Spleen (tissue), 11 donors: ENCODE results near the gene TAS2R20. TPM values are rescaled to one million over a fixed set of nuclear protein-coding genes. Genes with fewer than 3 reads are reported as not detected.

Experiments used
- DNase-seq: peaks from one replicate; pipeline ENCODE4 v3.0.0-alpha.2; 2020
- H3K27ac ChIP-seq, 8 donors: fragments of 200-600 bp; sonication (generic) in 7 of 8; 1 replicate in 4 of 8; 2 replicates in 4 of 8; pipeline versions ENCODE4 v1.5.0 to v1.8.0; 2016 to 2021; ENCODE audit warnings: inconsistent platforms in 4 of 8, mild to moderate bottlenecking in 4 of 8, moderate library complexity in 1 of 8
- H3K27me3 ChIP-seq, 7 donors: fragments of 200-600 bp; sonication (generic) in 6 of 7; replicated peaks in 1 of 7; 1 replicate in 4 of 7; 2 replicates in 3 of 7; pipeline versions ENCODE4 v1.5.0 to v1.8.0; 2016 to 2021; ENCODE audit warnings: inconsistent platforms in 3 of 7, mild to moderate bottlenecking in 1 of 7
- H3K36me3 ChIP-seq, 6 donors: fragments of 200-600 bp; sonication (generic) in 5 of 6; 1 replicate in 4 of 6; 2 replicates in 2 of 6; pipeline versions ENCODE4 v1.5.0 to v1.8.0; 2016 to 2021; ENCODE audit warnings: inconsistent platforms in 2 of 6
- H3K4me1 ChIP-seq, 6 donors: fragments of 200-600 bp; sonication (generic) in 5 of 6; 1 replicate in 3 of 6; 2 replicates in 3 of 6; pipeline versions ENCODE4 v1.5.0 to v1.8.0; 2016 to 2021; ENCODE audit warnings: inconsistent platforms in 3 of 6
- H3K4me3 ChIP-seq, 8 donors: fragments of 200-600 bp; sonication (generic) in 7 of 8; 1 replicate in 4 of 8; 2 replicates in 4 of 8; pipeline versions ENCODE4 v1.5.0 to v1.8.0; 2016 to 2021; ENCODE audit warnings: inconsistent platforms in 4 of 8, mild to moderate bottlenecking in 4 of 8, moderate library complexity in 2 of 8
- H3K9me3 ChIP-seq, 8 donors: fragments of 200-600 bp; sonication (generic) in 7 of 8; 1 replicate in 4 of 8; 2 replicates in 4 of 8; pipeline versions ENCODE4 v1.5.0 to v1.8.0; 2016 to 2021; ENCODE audit warnings: inconsistent platforms in 4 of 8
- POLR2A ChIP-seq, 3 donors: fragments of 450-650 bp; IDR thresholded peaks; one replicate each; pipeline ENCODE4 v1.5.1; 2017; ENCODE audit warnings: antibody characterized with exemption in 3 of 3, mild to moderate bottlenecking in 1 of 3
- POLR2AphosphoS5 ChIP-seq, 3 donors: sonication (generic); formaldehyde crosslinking; IDR thresholded peaks; one replicate each; pipeline ENCODE4 v1.5.1; 2017; ENCODE audit warnings: antibody characterized with exemption in 3 of 3
- WGBS, 5 donors: extraction: QIAGEN DNeasy Blood & Tissue Kit in 3 of 5; methylation state at CpG; one replicate each; pipeline versions ENCODE4 v1.1.5 to v1.1.7; 2013 to 2018; 5-methylcytosine and 5-hydroxymethylcytosine counted together
- intact Hi-C: fragments of 100-400 bp; cut with DNase I; formaldehyde crosslinking; loops from one replicate; pipeline ENCODE4 v1.15.0; 2023; ENCODE audit warnings: low total_unique reads
- polyA plus RNA-seq, 3 donors: library from polyadenylated mRNA; stranded (reverse); fragments of 200-250 nt; gene quantifications; one replicate each; pipeline ENCODE4 v1.2.1, GENCODE V29; 2013
- total RNA-seq, 7 donors: library from RNA; depleted of rRNA in 3 of 7; stranded (reverse); fragments of >200 nt in 3 of 7; fragmentation: NEBNext Ultra II Directional in 4 of 7; extraction: Animal tissue kit (Norgen Biotek cat#: 25700) in 4 of 7; gene quantifications; one replicate each; pipeline versions ENCODE4 v1.1.0 to v1.2.1, GENCODE V29; 2016 to 2021
- TF ChIP-seq, protein P1 (sequence below), 11 experiments: fragments of 200-600 bp in 7 of 11; fragments of 450-650 bp in 4 of 11; sonication (generic) in 4 of 11; IDR thresholded peaks in 8 of 11; conservative IDR thresholded peaks in 3 of 11; 1 replicate in 7 of 11; 2 replicates in 4 of 11; pipeline versions ENCODE4 v1.4.0 to v1.8.0; 2016 to 2021; ENCODE audit warnings: antibody characterized with exemption in 11 of 11, inconsistent platforms in 4 of 11, mild to moderate bottlenecking in 1 of 11
- donor health status: healthy with polysubstance abuse.
- donor health status: DM: no; HTN: no; CAD: no; lungs with moderate emphysema.
- donor health status: DM: no; HTN: no; CAD: no.
- donor health status: Bipolar disorder and iron deficiency.
- donor health status: healthy.
- donor health status: DM: no; HTN: no; CAD: no.
- donor health status: DM: yes; HTN: yes; CAD: no.

Gene TAS2R20
- total and polyA plus RNA-seq, 10 donors, result 0.24 to 9.8 (median 4.1) TPM

DNA sequence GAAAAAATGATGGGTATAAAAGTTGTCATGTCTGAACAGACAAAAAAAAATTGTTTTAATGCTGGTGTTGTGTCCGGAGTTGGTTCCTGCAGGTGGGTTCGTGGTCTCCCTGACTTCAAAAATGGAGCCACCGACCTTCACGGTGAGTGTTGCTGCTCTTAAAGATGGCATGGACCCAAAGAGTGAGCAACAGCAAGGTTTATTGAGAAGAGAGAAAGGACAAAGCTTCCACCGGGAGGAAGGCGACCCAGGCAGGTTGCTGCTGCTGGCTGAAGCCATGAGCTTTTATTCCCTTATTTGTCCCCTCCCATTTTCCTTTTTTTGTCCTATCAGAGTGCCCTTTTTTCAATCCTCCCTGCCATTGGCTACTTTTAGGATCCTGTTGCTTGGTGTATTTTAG is 33.2 kb upstream of the TAS2R20 start, which contains the start of gene TAS2R31:
Gene TAS2R31 (minus strand): TSS at position 101 of the 400 bp plus-strand sequence. CDS start 72 bp downstream, at position 29.
- H3K27me3 ChIP-seq, result no peaks in the 10 kb centered on the region
- WGBS, 5 donors, result 90 to 98% (median 97%) methylated on average over 6 of the region's 6 CpGs
- H3K4me1 ChIP-seq, result no peaks in the 10 kb centered on the region
- no peak for TF ChIP-seq POLR2A (IDR thresholded peaks at IDR 0.05)
- TF ChIP-seq, protein P1, sequence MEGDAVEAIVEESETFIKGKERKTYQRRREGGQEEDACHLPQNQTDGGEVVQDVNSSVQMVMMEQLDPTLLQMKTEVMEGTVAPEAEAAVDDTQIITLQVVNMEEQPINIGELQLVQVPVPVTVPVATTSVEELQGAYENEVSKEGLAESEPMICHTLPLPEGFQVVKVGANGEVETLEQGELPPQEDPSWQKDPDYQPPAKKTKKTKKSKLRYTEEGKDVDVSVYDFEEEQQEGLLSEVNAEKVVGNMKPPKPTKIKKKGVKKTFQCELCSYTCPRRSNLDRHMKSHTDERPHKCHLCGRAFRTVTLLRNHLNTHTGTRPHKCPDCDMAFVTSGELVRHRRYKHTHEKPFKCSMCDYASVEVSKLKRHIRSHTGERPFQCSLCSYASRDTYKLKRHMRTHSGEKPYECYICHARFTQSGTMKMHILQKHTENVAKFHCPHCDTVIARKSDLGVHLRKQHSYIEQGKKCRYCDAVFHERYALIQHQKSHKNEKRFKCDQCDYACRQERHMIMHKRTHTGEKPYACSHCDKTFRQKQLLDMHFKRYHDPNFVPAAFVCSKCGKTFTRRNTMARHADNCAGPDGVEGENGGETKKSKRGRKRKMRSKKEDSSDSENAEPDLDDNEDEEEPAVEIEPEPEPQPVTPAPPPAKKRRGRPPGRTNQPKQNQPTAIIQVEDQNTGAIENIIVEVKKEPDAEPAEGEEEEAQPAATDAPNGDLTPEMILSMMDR (IDR thresholded peaks at IDR 0.05 in 8 of 11, conservative IDR thresholded peaks at IDR 0.05 in 3 of 11), result no peak
- no peak for TF ChIP-seq POLR2AphosphoS5 (IDR thresholded peaks at IDR 0.05)
- no peak for DNase-seq
- peaks cover 0 to under 1% (median 0%) of the 10 kb centered on the region in 8 donors for H3K9me3 ChIP-seq
- intact Hi-C loops, result no loop called here
- H3K36me3 ChIP-seq, result peaks cover 0 to 37% (median 5%) of the 10 kb centered on the region in 6 donors
- H3K4me3 ChIP-seq, result no peak within 1 kb of the TSS
- H3K27ac ChIP-seq, result no peak within 1 kb of the TSS

DNA sequence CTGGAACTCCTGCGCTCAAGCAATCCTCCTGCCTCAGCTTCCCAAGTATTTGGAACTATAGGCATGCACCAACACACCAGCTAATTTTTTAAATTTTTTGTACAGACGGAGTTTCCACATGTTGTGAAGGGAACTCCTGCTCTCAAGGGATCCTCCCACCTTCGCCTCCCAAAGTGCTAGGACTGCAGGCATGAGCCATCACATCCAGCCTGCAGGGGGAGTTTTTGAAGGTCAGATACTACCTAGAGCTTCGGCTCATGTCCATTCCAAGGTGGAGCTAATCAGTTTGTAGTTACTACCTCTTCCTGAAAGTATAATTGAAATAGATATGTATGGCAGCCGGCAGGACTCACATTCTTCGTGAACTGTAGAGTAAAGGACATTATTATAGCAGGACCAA is 28.0 kb upstream of the TAS2R20 start:
- intact Hi-C loops, result no loop called here
- Histone ChIP-seq H3K9me3 (peaks cover 0 to 13% (median 0%) of the 10 kb centered on the region in 8 donors), H3K27me3 (no peaks in the 10 kb centered on the region), H3K4me1 (no peaks in the 10 kb centered on the region), H3K36me3 (peaks cover 0 to 27% (median 4%) of the 10 kb centered on the region in 6 donors), H3K4me3 (no peak overlapping the region), H3K27ac (no peak overlapping the region)
- TF ChIP-seq, protein P1 (IDR thresholded peaks at IDR 0.05 in 8 of 11, conservative IDR thresholded peaks at IDR 0.05 in 3 of 11), result no peak
- TF ChIP-seq POLR2A (IDR thresholded peaks at IDR 0.05) (no peak), POLR2AphosphoS5 (IDR thresholded peaks at IDR 0.05) (no peak)
- WGBS, 5 donors, result 93 to 95% (median 95%) methylated on average over 6 of the region's 6 CpGs
- DNase-seq, result no peak

- no peak for TF ChIP-seq POLR2A (IDR thresholded peaks at IDR 0.05)
- no peak for TF ChIP-seq POLR2AphosphoS5 (IDR thresholded peaks at IDR 0.05)
- TF ChIP-seq, protein P1 (IDR thresholded peaks at IDR 0.05 in 8 of 11, conservative IDR thresholded peaks at IDR 0.05 in 3 of 11), result no peak
- WGBS, 5 donors, result 78 to 92% (median 87%) methylated on average over 2 of the region's 2 CpGs
Measured at GRCh38 chr12:11023387-11023786, 25.3 kb upstream of the TAS2R20 start.

GRCh38 chr12:11022520-11022919 is 24.4 kb upstream of the TAS2R20 start, which contains the start of gene TAS2R19:
Gene TAS2R19 (minus strand): TSS chr12:11022620. CDS start chr12:11022571, 49 bp downstream.
- TF ChIP-seq, protein P1 (IDR thresholded peaks at IDR 0.05 in 8 of 11, conservative IDR thresholded peaks at IDR 0.05 in 3 of 11), result no peak
- TF ChIP-seq POLR2AphosphoS5 (IDR thresholded peaks at IDR 0.05), result no peak
- Histone ChIP-seq H3K36me3 (peaks cover 0 to 20% (median 0%) of the 10 kb centered on the region in 6 donors), H3K27ac (no peak within 1 kb of the TSS), H3K4me3 (no peak within 1 kb of the TSS), H3K27me3 (no peaks in the 10 kb centered on the region), H3K4me1 (no peaks in the 10 kb centered on the region), H3K9me3 (peaks cover 0 to 13% (median 0%) of the 10 kb centered on the region in 8 donors)
- WGBS, 5 donors, result 96 to 100% (median 98%) methylated on average over 1 of the region's 1 CpG
- no peak for DNase-seq
- intact Hi-C loops, result no loop called here

More at GRCh38 chr12:11023387-11023786, 25.3 kb upstream of the TAS2R20 start:
- intact Hi-C loops, result no loop called here
- Histone ChIP-seq H3K36me3 (peaks cover 0 to 23% (median 4%) of the 10 kb centered on the region in 6 donors), H3K27ac (no peak overlapping the region), H3K9me3 (peaks cover 0 to 13% (median 0%) of the 10 kb centered on the region in 8 donors), H3K4me1 (no peaks in the 10 kb centered on the region), H3K27me3 (no peaks in the 10 kb centered on the region), H3K4me3 (no peak overlapping the region)
- DNase-seq, result no peak
